ENCODE measurements around the gene DPH2.
A peak's percentile ranks its signal among the peaks of the same experiment; 100 is the strongest.

The DPH2 gene

GRCh38 chr1:43969746-43970466 is at the start of gene DPH2:
Gene DPH2, plus strand, starts transcription at chr1:43970010. Its CDS starts 166 bp downstream, at chr1:43970176.
- DNase-seq = peak; percentile 95 to 96

DNA sequence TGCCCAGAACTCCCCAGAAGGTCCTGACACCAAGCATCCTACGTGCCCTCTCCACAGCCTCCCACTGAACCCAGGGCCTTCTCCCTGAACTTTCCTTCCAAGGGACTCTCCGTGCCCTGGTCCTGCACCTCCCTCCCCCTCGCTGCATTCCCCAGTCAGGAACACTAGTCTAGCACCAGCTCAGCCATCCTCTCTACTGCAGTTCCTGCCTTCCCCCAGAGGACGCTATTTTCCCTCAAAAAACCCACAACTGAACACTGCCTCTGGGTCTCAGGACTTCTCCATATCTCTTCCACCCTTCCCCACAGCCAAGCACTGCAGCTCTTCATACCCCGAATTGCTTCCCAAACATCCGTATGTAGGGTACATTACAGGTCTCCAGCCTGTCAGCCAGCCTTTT is 48.8 kb upstream of the DPH2 start:
- DNase-seq = no peak

DNA sequence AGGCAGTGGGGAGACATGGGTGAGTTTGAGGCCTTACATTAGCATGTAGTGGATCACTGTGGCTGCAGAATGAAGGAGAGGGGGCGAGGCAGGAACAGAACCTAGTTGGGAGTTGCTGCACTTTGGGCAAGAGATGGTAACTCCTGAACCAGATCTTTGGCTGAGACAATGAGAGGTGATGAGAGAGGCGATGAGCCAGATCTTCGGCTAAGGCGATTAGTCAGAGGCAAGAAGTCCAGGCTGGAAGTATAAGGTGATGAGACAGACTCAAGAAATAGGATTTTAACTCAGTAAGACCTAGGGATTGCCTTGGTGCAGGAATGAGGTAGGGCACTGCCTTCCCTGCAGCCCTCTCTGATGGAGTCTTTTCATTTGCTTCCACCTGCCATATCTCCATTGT is 45.3 kb upstream of the DPH2 start:
- DNase-seq = no peak

- no peak for DNase-seq
Measured at GRCh38 chr1:43925846-43926245, 44.0 kb upstream of the DPH2 start.

GRCh38 chr1:43930168-43930948 is 39.5 kb upstream of the DPH2 start:
- DNase-seq = peak in 1 of 2 donors; percentile 15

GRCh38 chr1:43930949-43931275 is 38.9 kb upstream of the DPH2 start:
- no peak for DNase-seq

- no peak for DNase-seq
Measured at GRCh38 chr1:43931711-43932660, 37.8 kb upstream of the DPH2 start.

- DNase-seq = no peak
Measured at GRCh38 chr1:43932786-43933385, 36.9 kb upstream of the DPH2 start.

GRCh38 chr1:43933386-43934100 is 36.3 kb upstream of the DPH2 start, which contains the start of gene ARTN:
Gene ARTN, plus strand, starts transcription at chr1:43933801. Its CDS starts 1,856 bp downstream, at chr1:43935657.
- DNase-seq = no peak

DNA sequence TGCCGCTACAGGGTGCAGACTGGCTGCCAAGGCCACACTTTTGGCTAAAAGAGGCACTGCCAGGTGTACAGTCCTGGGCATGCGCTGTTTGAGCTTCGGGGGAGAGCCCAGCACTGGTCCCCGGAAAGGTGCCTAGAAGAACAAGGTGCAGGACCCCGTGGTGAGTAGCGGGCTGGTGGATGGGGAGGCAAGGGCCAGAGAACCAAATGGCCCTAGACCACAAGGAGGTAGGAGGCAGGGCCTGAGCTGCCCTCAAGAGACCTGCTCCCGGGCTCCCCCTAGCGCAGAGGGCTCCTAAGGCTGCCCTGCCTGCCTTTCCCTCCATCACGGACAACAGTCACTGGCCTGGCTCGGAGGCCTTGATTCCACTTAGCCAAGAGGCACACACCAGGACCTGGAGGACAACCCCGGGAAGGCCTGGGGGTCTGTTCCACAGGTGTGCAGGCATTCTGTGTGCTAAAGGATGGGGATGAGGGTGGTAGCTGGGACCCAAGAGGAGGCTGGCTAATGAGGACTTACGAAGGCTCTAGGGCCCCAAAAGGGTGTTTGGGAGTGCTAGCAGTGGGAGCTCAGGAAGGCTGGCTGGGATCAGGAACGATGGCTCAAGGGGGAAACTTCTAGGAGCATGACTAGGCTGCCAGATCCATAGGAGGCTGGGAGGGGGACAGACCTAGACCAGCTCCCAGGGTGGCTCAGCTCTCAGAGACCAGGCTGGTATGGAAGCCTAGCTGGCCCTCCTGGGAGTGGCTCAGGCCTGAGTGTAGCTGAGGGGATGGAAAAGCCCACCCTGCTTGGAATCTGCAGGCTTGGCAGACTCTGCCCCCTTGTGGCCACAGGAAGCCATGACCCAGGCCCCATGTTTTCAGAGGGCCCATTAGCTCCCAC is 35.5 kb upstream of the DPH2 start:
- DNase-seq = peak; percentile 27 to 42

DNA sequence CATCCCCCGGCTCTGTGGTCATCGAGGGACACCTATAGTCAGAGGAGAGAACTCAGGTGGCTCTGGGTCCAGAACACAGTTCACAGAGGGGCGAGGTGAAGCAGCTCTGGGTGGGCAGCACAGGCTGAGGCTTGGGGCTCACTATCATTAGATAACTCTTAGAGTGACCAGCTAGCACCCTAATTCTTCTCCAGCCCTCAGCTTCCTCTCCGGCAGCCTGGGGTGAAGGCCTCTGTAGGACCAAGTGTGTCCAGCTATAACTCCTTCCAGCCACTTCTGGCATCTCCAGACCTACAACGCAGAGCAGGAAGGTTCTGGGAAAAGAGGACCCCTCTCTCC is 34.9 kb upstream of the DPH2 start:
- DNase-seq = no peak

GRCh38 chr1:43935711-43936427 is 33.9 kb upstream of the DPH2 start:
- DNase-seq = no peak

- DNase-seq = no peak
Measured at GRCh38 chr1:43936431-43937151, 33.2 kb upstream of the DPH2 start.

- DNase-seq = no peak
Measured at GRCh38 chr1:43937179-43937865, 32.5 kb upstream of the DPH2 start.

DNA sequence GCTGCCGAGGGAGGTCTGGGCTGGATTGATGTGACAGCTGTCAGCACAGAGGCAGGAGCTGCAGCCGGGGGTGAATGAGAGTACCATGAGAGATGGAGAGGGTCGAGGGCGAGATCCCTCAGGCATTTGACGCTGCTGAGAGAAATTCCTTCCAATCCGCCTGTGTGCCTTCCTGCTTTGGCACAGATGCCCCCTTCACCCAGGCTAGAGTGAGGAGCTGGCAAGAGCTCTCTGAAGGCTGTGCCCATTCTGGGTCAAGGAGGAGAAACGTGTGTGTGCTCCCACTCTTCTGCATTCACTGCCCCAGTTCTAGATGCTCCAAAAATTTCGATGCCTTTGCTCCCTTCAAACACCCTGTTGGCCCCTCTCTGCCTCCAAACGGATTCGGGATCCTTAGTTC is 31.4 kb upstream of the DPH2 start:
- no peak for DNase-seq

DNA sequence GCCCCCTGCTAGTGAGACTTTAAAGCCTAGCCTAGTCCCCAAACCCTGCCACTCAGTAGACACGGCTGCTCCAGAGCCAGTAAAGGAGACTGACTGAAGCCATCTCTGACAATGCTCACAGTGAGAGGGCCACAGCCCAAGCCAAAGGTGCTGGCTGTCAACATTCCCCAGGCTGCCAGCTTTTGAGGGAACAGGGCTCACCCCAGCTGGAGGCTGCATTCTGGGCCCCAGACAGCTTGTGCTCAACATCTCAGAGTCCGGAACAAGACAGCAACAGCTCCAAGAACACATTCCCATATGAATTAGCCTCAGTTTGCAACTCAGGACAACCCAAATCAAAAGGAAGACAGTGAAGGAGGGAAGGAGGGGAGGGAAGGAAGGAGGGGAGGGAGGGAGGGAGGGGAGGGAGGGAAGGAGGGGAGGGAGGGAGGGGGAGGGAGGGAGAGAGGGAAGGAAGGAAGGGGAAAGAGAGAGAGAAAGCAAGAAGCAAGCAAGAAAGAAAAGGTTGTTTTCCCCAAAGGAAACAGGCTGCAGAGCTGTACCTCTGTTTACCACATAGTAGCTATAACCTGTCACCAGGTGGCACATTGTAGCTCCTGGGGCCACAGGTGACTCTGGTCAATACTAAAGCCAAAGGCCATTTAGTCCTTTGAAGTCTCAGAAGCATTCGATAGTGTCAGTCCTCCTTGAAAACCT is 30.8 kb upstream of the DPH2 start:
- no peak for DNase-seq

DNA sequence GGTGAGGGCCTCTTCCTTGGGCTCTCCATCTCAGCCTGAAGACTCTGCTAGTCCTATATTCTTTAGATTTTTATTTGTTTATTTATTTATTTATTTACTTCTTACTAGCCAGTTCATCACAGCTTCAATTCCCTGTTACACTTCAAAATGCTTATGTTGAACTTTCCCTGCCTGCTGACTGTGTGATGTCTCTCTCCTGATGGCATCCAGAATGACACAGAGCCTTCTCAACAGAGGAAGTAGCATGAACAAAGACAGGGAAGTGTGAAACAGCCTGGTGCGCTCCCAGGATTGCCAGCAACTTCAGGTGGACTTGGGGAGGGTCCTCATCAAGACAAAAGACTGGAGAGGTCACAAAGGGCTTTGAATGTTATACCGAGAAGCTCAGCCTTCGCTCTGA is 27.4 kb upstream of the DPH2 start:
- DNase-seq = no peak

GRCh38 chr1:43944860-43945259 is 24.9 kb upstream of the DPH2 start:
- DNase-seq = no peak
